ENCODE results near the gene OOSP3. TPM values are rescaled to one million over a fixed set of nuclear protein-coding genes. Genes with fewer than 3 reads are reported as not detected.
A peak's percentile ranks its signal among the peaks of the same experiment; 100 is the strongest.

The OOSP3 gene
- total RNA-seq, 6 donors from 2014 or later, result not detected

DNA sequence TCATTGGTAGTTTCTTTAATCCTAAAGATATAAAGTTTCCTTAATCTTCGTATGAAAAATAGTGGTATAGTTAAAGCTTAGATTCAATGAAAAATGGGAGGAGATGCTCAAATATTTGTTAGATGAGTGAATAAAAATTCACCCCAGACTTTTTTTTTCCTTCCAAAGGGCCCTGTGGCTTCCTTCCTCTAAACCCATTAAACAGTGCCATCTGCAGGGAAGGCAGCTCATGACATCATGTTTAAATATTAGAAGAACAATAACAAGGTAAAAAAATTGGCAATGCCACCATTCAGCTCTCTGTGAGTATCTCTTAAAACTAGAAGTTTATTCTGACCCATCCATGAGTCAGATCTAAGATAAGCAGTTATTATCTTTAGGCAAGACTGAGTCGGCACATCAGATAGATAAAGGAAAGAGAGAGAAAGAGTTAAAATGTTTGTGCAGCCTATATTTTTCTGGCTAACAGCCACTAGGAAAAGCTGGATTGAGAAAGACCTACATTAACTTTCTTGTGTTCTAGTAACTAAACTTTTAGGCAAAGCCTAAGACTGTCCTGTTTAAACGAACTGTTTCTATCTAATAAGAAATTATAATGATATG lies 40.5 kb downstream of the OOSP3 start:
- Histone ChIP-seq H3K36me3 (no peaks in the 10 kb centered on the region), H3K27me3 (no peaks in the 10 kb centered on the region), H3K4me1 (no peaks in the 10 kb centered on the region), H3K9me3 (peaks cover 16 to 29% (median 19%) of the 10 kb centered on the region in 4 donors), H3K4me3 (no peak overlapping the region), H3K27ac (no peak overlapping the region)
- WGBS, 2 donors, result 50 to 61% methylated on average over 3 of the region's 3 CpGs
- no peak for DNase-seq
- TF ChIP-seq EP300 (IDR thresholded peaks at IDR 0.05), result no peak
- TF ChIP-seq POLR2A (IDR thresholded peaks at IDR 0.05), result no peak
- peak in 1 of 6 experiments; percentile 24 for TF ChIP-seq CTCF (IDR thresholded peaks at IDR 0.05)
- TF ChIP-seq POLR2AphosphoS5 (IDR thresholded peaks at IDR 0.05), result no peak
- ATAC-seq (ENCODE audit: low FRiP score in 2 of 2), result no peak

- 95 to 97% methylated on average over 6 of the region's 6 CpGs for WGBS, 2 donors
Measured at GRCh38 chr11:59923813-59924212, 45.2 kb downstream of the OOSP3 start.

DNA sequence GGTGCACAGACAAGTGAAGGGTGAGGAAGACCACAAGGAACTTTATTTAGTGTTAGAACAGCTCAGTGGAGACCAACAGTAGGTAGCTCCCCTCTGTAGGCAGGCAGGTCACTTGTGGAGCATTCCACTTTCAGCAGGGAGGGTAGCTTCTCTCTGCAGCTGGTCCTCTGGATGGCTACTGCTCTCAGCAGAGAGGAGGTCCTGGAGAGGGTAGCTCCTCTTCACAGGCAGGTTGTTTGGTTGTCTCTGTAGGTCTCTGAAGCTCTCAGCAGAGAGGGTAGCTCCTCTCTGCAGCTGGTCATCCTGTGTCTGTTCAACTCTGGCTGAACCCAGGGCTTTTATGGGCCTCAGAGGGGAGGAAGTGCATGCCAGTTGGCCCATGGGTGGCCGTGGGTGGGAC lies 53.1 kb downstream of the OOSP3 start:
- DNase-seq, result peak in 1 of 2 donors; percentile 0
- H3K27me3 ChIP-seq, result no peaks in the 10 kb centered on the region
- H3K9me3 ChIP-seq, result peaks cover 0 to 11% (median 1%) of the 10 kb centered on the region in 4 donors
- no peak for TF ChIP-seq EP300 (IDR thresholded peaks at IDR 0.05)
- TF ChIP-seq POLR2AphosphoS5 (IDR thresholded peaks at IDR 0.05), result no peak
- no peak for TF ChIP-seq POLR2A (IDR thresholded peaks at IDR 0.05)
- TF ChIP-seq CTCF (IDR thresholded peaks at IDR 0.05), result no peak
- no peaks in the 10 kb centered on the region for H3K36me3 ChIP-seq
- 69% methylated on average over 1 of the region's 1 CpG; no CpG with 5 or more reads in 1 of the 2 donors for WGBS, 2 donors
- no peak for ATAC-seq (ENCODE audit: low FRiP score in 2 of 2)
- H3K4me1 ChIP-seq, result no peaks in the 10 kb centered on the region
- H3K4me3 ChIP-seq, result no peak overlapping the region
- no peak overlapping the region for H3K27ac ChIP-seq

More at GRCh38 chr11:59923813-59924212, 45.2 kb downstream of the OOSP3 start:
- Histone ChIP-seq H3K27ac (no peak overlapping the region), H3K36me3 (no peaks in the 10 kb centered on the region), H3K4me3 (no peak overlapping the region), H3K4me1 (no peaks in the 10 kb centered on the region), H3K27me3 (no peaks in the 10 kb centered on the region), H3K9me3 (peaks cover 20 to 51% (median 28%) of the 10 kb centered on the region in 4 donors)
- no peak for TF ChIP-seq POLR2AphosphoS5 (IDR thresholded peaks at IDR 0.05)
- no peak for TF ChIP-seq CTCF (IDR thresholded peaks at IDR 0.05)
- no peak for TF ChIP-seq POLR2A (IDR thresholded peaks at IDR 0.05)
- TF ChIP-seq EP300 (IDR thresholded peaks at IDR 0.05), result no peak
- no peak for ATAC-seq (ENCODE audit: low FRiP score in 2 of 2)
- DNase-seq, result no peak

DNA sequence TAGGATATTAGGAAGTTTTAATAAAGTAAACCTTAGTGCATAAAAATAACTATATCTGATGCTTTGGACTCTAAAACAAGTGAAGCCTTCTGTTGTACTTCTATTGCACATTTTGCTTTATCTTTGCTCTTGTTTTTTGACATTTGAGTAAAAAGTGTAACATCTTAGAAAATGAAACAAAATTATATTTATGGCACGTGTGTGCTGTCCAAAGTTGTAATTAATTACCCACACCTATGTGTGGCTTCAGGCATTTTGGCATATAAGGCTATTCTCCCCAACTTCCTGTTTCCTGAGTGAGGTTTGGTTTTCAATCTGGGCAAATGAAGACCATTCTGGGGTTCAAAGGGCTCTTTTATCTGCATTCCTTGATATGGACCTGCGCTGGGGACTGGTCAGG lies 59.5 kb downstream of the OOSP3 start, which contains the start of gene OOSP1:
OOSP1 (plus strand) TSS at position 301 of the 400 bp plus-strand sequence; CDS start at position 324, 23 bp downstream.
- Histone ChIP-seq H3K36me3 (no peaks in the 10 kb centered on the region), H3K9me3 (no peaks in the 10 kb centered on the region), H3K4me1 (no peaks in the 10 kb centered on the region), H3K27ac (no peak within 1 kb of the TSS), H3K27me3 (no peaks in the 10 kb centered on the region), H3K4me3 (no peak within 1 kb of the TSS)
- 41 to 57% methylated on average over 2 of the region's 2 CpGs for WGBS, 2 donors
- no peak for DNase-seq
- TF ChIP-seq POLR2AphosphoS5 (IDR thresholded peaks at IDR 0.05) (no peak), POLR2A (IDR thresholded peaks at IDR 0.05) (no peak), CTCF (IDR thresholded peaks at IDR 0.05) (no peak), EP300 (IDR thresholded peaks at IDR 0.05) (no peak)
- no peak for ATAC-seq (ENCODE audit: low FRiP score in 2 of 2)

GRCh38 chr11:59938718-59939117 lies 60.1 kb downstream of the OOSP3 start:
- H3K9me3 ChIP-seq, result no peaks in the 10 kb centered on the region
- no peaks in the 10 kb centered on the region for H3K4me1 ChIP-seq
- no peak for ATAC-seq (ENCODE audit: low FRiP score in 2 of 2)
- H3K4me3 ChIP-seq, result no peak overlapping the region
- TF ChIP-seq CTCF (IDR thresholded peaks at IDR 0.05), result no peak
- no peak for TF ChIP-seq EP300 (IDR thresholded peaks at IDR 0.05)
- no peaks in the 10 kb centered on the region for H3K27me3 ChIP-seq
- WGBS, 2 donors, result 69 to 74% methylated on average over 3 of the region's 3 CpGs
- H3K27ac ChIP-seq, result no peak overlapping the region
- H3K36me3 ChIP-seq, result no peaks in the 10 kb centered on the region
- DNase-seq, result no peak

All from upper lobe of left lung (tissue), 6 donors.